ENCODE results near the gene RC3H1.

GRCh38 chr1:173946380-173946921 is 75.7 kb downstream of the RC3H1 start:
- TF ChIP-seq CTCF (IDR thresholded peaks at IDR 0.05; ENCODE audit: low read depth, low read length, missing input control): no peak
- no peak for TF ChIP-seq REST (IDR thresholded peaks at IDR 0.05)
- no peak for TF ChIP-seq MAX (IDR thresholded peaks at IDR 0.05)
- no peak for TF ChIP-seq ZBTB33 (IDR thresholded peaks at IDR 0.05)
- TF ChIP-seq RXRA (IDR thresholded peaks at IDR 0.05): no peak

All from liver (tissue), 3 donors.